Suprapubic skin (tissue), 4 donors: ENCODE results near the gene JAZF1.

ENCODE experiments used
- EP300 ChIP-seq: sonication (generic); formaldehyde crosslinking; IDR thresholded peaks from one replicate; pipeline ENCODE4 v1.6.1; 2017; ENCODE audit warnings: antibody characterized with exemption
- POLR2A ChIP-seq, 2 donors: fragments of 450-650 bp; IDR thresholded peaks; one replicate each; pipeline ENCODE4 v1.6.1; 2017; ENCODE audit warnings: antibody characterized with exemption in 2 of 2, mild to moderate bottlenecking in 2 of 2, moderate library complexity in 2 of 2
- POLR2AphosphoS5 ChIP-seq, 3 donors: sonication (generic); formaldehyde crosslinking; IDR thresholded peaks; one replicate each; pipeline ENCODE4 v1.6.1; 2017; ENCODE audit warnings: antibody characterized with exemption in 3 of 3
- TF ChIP-seq, protein P1 (sequence below), 2 donors: fragments of 200-600 bp in 1 of 2; fragments of 450-650 bp in 1 of 2; sonication (generic) in 1 of 2; IDR thresholded peaks; one replicate each; pipeline ENCODE4 v1.5.1; 2016 to 2019; ENCODE audit warnings: antibody characterized with exemption in 2 of 2, mild to moderate bottlenecking in 1 of 2, moderate library complexity in 1 of 2

DNA sequence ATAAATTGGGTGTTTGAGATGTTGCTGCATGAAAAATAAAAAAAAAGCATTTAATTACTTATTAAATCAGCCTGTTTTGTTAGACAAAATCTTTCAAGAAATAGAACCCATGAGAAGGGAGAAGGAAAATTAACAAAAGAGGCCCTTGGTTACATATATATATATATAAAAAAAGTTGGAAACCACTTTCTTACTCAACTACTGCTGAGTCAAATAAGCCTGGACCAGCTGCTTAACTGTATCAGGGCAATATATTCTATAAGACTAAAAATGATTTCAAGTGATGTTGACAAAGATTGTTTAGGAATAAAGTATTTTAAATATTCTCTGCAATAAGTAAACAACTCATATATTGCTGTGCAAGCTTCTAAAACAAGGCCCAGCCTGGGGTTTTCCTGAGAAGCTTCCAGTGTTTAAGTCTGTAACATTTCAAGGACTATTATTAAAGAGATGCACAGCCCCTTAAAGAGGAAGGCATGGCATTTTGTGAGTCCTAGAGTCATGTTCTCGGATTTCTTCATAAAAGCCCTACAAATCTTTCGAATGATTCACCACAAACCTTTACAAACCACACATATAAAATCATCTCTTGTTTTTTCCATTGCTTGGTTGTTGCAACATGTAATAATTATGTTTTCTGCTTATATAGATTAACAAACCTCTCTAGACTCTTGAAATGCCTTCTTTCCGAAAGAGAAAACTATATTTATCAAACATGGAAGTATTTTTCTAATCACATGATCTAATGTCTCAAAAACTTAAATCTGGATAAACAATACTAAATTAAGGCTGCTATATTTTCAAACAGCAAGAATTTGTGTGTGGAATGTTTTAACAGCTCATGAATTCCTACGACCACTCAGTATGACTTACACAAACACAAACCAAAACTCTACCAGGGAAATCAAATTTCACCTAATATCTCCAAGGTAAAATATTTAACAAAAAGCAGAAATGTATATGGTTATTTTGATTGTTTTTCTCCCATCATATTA lies 14.3 kb downstream of the JAZF1 start:
- TF ChIP-seq POLR2AphosphoS5 (IDR thresholded peaks at IDR 0.05): no peak
- TF ChIP-seq, protein P1, sequence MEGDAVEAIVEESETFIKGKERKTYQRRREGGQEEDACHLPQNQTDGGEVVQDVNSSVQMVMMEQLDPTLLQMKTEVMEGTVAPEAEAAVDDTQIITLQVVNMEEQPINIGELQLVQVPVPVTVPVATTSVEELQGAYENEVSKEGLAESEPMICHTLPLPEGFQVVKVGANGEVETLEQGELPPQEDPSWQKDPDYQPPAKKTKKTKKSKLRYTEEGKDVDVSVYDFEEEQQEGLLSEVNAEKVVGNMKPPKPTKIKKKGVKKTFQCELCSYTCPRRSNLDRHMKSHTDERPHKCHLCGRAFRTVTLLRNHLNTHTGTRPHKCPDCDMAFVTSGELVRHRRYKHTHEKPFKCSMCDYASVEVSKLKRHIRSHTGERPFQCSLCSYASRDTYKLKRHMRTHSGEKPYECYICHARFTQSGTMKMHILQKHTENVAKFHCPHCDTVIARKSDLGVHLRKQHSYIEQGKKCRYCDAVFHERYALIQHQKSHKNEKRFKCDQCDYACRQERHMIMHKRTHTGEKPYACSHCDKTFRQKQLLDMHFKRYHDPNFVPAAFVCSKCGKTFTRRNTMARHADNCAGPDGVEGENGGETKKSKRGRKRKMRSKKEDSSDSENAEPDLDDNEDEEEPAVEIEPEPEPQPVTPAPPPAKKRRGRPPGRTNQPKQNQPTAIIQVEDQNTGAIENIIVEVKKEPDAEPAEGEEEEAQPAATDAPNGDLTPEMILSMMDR (IDR thresholded peaks at IDR 0.05): no peak
- TF ChIP-seq POLR2A (IDR thresholded peaks at IDR 0.05): no peak
- TF ChIP-seq EP300: no peak
